ENCODE measurements around the gene RPTOR. TPM values are rescaled to one million over a fixed set of nuclear protein-coding genes. Genes with fewer than 3 reads are reported as not detected.

The RPTOR gene
- total and polyA plus RNA-seq, 10 of the 15 experiments (the other 5 are each of a cell fraction or from before 2014, with no cell fraction given), result 0.18 to 32.1 (median 7.8) TPM

DNA sequence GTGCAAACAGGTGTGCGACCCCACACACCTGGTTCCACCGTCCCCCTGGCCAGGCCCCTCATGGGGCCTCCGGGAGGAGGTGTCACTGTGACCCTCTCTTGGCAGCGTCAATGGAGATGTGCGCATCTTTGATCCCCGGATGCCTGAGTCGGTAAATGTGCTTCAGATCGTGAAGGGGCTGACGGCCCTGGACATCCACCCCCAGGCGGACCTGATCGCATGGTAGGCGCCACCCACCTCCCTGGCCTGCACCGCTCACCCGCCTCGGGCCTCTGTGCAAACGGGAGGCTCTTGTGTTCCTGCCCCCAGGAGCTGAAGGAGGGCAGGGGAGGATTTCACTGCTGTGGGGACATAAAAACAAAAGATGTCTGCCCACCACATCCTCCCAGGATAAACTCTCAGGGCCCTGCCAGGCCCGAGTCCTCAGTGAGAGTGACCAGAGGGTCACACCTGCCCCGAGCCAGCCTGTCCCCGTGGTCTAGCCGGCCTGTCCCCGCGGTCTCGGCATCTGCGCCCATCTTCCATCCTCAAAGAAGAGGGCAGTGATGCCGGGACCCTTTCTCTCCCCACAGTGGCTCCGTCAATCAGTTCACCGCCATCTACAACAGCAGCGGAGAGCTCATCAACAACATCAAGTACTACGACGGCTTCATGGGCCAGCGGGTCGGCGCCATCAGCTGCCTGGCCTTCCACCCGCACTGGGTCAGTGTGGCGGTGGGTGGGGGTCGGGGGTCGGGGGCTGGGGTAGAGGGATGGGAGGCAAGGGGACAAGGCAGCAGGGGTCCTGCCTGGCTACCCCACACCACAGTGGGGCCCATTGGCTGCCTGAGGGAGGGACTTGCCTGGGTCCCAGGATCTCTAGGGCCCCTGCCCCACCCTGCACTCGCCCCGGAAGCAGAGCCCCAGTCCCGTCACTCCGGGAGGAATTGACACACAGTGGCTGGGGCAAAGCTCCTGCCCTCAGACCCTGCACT, 418.0 kb downstream of the RPTOR start:
- Histone ChIP-seq H3K9ac (ENCODE audit: control insufficient read depth, insufficient read depth, low read length) (no peak overlapping the region), H3K36me3 (ENCODE audit: control insufficient read depth in 2 of 2, insufficient read depth in 2 of 2, low read length in 1 of 2) (no peaks in the 10 kb centered on the region), H2AFZ (ENCODE audit: control insufficient read depth, low read depth, low read length) (no peak overlapping the region), H3K9me3 (replicated peaks; ENCODE audit: control insufficient read depth, insufficient read depth, low read length) (no peaks in the 10 kb centered on the region), H3K4me2 (ENCODE audit: control insufficient read depth, insufficient read depth) (no peak overlapping the region), H3K27me3 (replicated peaks in 1 of 2; ENCODE audit: control insufficient read depth in 2 of 2, insufficient read depth in 2 of 2, low read length in 1 of 2) (no peaks in the 10 kb centered on the region), H3K4me3 (no peak overlapping the region), H3K27ac (ENCODE audit: control insufficient read depth, insufficient read depth) (no peak overlapping the region), H3K4me1 (ENCODE audit: control insufficient read depth, insufficient read depth, low read length) (no peaks in the 10 kb centered on the region), H3K79me2 (ENCODE audit: control insufficient read depth, insufficient read depth, low read length) (no peaks in the 10 kb centered on the region), H4K20me1 (ENCODE audit: control insufficient read depth, insufficient read depth) (no peaks in the 10 kb centered on the region)
- in situ Hi-C loops (cut with MboI), result no loop called here
- TF ChIP-seq BCL11A (IDR thresholded peaks at IDR 0.05; ENCODE audit: low read depth, low read length) (no peak), SREBF1 (IDR thresholded peaks at IDR 0.05; ENCODE audit: low read length) (no peak), ETV6 (conservative IDR thresholded peaks at IDR 0.05 in 1 of 2, IDR thresholded peaks at IDR 0.05 in 1 of 2; ENCODE audit: borderline replicate concordance in 1 of 2, low read depth in 1 of 2) (no peak), BACH1 (IDR thresholded peaks at IDR 0.05; ENCODE audit: borderline replicate concordance) (no peak), SRF (IDR thresholded peaks at IDR 0.05; ENCODE audit: low read depth in 2 of 2, low read length in 2 of 2) (no peak), IRF4 (IDR thresholded peaks at IDR 0.05; ENCODE audit: low read depth, low read length) (no peak)
- POLR2A ChIA-PET, result no interaction called here
- 91% methylated on average over 37 of the region's 41 CpGs for WGBS (ENCODE audit: insufficient coverage, insufficient replicate concordance, low lambda C conversion rate, missing lambda C conversion rate)
- no peak for FAIRE-seq
- CTCF ChIA-PET, result no interaction called here
- DNase-seq (ENCODE audit: low read depth, low spot score), result no peak
- BruUV-seq (replicated peaks), result no TSS peak
- SMC1A ChIA-PET (ENCODE audit: uncharacterized antibody, unreplicated experiment), result no interaction called here
- RAD21 ChIA-PET (ENCODE audit: unreplicated experiment), result no interaction called here
- intact Hi-C loops (cut with micrococcal nuclease; ENCODE audit: unreplicated experiment), result no loop called here
- ATAC-seq, result no peak
